ENCODE measurements around the gene ASPHD2. TPM values are rescaled to one million over a fixed set of nuclear protein-coding genes. Genes with fewer than 3 reads are reported as not detected.
A peak's percentile ranks its signal among the peaks of the same experiment; 100 is the strongest.
"Not testable (repeated sequence)": the region's sequence is repeated elsewhere in the genome, so short reads cannot be mapped to it uniquely, and the experiment has no call there.

Gene ASPHD2, protein sequence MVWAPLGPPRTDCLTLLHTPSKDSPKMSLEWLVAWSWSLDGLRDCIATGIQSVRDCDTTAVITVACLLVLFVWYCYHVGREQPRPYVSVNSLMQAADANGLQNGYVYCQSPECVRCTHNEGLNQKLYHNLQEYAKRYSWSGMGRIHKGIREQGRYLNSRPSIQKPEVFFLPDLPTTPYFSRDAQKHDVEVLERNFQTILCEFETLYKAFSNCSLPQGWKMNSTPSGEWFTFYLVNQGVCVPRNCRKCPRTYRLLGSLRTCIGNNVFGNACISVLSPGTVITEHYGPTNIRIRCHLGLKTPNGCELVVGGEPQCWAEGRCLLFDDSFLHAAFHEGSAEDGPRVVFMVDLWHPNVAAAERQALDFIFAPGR
- polyA plus RNA-seq (2013, experiment 1 of 2; ENCODE audit: insufficient read length) = 4.1 TPM
- 5.1 TPM for polyA plus RNA-seq (2013, experiment 2 of 2; ENCODE audit: insufficient read length)

DNA sequence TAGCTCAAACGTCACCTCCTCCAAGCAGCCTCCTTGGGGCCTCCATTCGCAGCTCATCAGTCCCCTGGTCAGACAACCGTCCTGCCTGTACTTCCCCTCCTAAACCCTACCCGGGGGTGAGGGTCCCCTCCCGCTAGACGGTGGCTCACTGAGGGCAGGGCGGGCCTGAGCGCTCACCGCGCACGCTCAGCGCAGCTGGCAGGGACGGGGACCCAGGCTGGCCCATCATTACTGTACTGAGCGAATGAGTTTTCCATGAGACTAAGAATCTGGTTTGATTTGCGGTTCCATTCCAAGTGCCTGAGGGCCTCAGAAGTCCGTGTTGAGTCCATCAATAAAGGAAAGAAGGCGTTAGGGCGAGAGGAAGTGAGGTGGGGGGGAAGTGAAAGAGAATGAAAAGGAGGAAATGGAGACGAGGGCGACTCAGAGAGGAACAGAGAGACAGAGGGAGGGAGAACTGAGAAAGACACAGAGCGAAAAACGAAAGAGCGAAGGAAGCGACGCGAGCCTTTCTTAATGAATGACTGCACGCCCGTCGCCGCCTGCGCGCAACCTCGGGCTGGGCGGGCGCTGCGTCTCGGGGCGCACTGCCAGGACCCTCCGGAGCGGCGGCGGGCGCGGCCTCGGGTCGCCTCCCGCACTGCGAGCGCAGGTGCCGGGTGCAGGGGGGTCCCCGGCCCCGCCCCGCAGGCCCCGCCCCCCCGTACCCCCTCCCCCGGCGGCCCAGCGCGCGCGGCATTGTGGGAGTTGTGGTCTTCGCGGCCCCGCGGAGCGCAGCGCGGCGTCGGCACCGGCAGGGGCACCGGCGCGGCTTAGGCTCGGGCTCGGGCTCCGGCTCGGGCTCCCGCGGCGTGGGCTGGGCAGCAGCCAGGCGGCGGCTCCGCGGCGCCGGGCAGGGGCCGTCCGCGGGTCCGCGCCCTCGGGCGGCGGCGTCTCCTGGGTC lies at the start of gene ASPHD2:
Gene ASPHD2 (plus strand): TSS at position 746 of the 943 bp plus-strand sequence. CDS start 4,356 bp downstream, outside the sequence.
- peak; percentile 68 for DNase-seq

DNA sequence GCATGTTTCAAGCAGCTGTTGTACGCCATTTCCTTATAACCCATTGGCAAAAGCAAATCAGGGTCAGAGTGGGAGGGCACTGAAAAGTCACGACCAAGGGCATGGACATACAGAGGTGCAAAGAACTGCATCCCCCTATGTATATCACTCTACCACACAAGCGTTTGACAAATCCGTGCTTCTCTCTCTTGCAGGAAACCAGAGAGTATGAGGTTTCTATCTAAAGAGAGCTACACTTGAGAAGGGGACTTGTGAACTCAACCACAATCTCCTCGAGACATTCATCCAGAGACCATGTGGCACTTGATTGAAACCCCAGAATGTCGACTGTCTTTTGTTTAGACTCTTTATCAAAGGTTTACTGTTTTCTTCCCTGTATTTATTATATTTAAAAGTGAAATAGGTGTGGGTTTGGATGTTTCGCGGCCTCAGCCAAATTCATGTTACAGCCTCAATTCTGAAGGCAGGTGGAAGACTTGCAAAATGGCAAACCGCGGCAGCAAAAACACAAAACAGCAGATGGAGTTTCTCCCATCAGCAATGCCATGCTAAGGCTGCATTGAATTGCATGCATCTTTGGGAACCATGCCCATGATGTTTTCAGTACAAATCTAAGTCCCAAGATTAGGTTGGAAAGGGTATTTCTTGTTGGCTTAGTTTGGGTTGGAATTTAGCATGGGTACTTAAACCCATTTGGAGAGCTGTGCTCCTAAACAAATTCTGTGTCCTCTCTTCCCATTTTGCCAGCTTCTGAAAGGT lies 48.8 kb upstream of the ASPHD2 start:
- no peak for DNase-seq

DNA sequence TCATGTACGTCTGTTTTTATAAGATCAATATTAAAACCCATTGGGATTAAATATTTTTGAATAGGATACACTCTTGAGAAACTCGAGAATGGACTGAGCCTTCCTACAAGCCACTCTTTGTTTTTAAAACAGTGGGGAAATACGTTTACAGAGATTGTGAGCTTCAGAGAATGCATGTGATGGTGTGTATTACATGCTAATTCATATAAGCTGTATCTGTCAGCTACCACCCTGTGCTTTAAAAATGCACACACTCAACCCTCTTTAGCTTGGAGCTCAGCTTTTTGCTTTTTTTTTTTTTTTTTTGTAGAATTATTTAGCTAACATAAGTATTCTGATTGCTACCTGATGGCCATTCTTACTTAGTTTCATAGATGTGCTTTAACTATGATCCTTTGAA lies 46.3 kb upstream of the ASPHD2 start:
- DNase-seq = no peak

DNA sequence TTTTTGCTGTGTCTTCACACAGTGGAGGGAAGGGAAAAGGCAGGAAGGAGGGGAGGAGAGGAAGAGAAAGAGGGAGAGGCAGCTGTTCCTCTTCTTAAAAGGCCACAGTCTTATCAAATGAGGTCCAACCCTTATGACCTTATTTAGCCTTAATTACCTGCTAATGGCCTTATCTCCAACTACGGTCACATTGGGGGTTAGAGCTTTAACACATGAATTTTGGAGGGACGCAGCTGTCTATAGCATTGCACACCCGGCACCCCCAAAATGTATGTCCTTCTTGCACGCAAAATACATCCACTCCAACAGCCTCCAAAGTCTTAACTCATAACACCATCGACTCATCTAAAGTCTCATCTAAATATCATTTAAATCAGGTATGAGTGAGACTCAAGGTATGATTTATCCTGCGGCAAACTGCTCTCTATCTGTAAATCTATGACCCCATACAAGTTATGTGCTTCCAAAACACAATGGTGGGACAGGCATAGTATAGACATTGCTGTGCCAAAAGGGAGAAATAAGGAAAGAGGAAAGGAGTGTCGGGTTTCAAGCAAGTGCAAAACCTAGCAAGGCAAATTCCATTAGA lies 45.0 kb upstream of the ASPHD2 start:
- no peak for DNase-seq

- DNase-seq = no peak
Measured at GRCh38 chr22:26385164-26385563, 43.9 kb upstream of the ASPHD2 start.

- DNase-seq = no peak
Measured at GRCh38 chr22:26389125-26389524, 39.9 kb upstream of the ASPHD2 start.

DNA sequence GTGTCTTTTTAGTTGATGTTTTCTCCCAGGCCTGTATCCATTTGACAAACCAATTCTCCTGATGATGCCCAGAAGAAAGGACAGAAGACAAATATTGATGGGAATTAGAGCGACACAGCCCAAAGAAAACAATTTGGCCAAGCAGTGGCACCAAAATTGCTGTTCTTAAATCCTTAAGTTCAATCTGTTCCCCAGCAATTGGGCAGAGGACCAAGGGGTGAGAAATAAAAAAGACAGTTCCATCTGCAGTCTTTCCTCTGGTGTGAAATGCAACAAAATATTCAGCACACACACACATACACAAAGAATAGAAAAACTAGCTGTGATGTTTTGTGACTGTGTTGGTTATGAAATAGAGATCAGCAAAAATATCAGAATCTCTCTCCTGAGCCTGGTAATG lies 38.0 kb upstream of the ASPHD2 start:
- no peak for DNase-seq

DNA sequence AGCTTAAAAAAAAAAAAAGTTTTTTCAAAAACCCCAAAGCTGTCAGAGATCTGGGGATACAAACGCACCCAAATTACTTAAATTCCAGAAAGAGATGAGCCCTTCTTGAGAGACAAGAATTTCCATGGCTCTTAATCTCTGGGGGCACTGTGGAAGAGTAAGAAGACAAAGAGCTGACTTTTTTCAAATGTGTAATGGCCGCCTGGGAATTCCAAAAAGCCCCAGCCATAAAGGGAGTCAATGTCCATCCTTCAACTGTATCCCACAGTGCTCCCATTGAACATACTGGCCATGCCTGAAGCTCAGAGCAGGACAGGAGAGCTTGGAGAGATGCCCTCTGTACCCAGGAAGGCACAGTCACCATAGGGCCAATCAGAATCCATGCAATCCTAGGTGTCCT lies 37.4 kb upstream of the ASPHD2 start:
- DNase-seq = no peak

DNA sequence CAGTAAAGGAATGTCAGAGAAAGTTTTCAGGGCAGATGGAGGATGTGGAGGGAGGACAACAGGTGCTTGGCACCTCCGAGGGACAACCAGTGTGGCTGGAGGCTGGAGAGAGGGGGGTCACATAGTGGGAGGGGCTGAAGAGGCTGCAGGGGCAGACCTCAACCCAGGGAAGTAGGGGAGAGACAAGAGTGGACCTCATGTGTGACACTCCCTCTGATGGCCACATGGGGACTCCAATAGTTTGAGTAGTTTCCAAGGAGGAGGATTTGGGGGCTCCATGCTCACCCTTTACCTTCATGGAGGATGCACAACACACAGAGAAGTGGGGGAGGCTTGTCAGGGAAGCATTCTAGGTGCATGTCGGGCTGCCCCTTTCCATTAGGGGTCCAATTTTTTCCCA lies 35.1 kb upstream of the ASPHD2 start:
- DNase-seq = no peak

DNA sequence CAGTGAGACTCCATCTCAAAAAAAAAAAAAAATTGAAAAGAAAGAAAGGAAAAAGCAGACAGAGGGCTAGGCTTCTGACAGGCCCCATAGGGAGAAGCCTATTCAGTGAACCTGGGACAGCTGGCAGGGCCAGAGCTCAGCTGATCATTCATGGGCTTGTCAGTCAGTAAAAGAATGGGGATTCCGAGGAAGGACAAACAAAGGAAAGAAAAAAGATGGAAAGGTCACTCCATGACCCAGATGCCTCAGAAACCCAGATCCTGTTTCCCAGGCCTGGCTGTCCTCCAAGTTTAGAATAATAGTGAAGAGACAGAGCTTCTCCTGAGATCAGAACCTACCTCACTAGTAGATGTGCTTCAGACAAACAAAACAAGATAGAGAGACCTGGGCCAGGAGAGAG lies 34.3 kb upstream of the ASPHD2 start:
- no peak for DNase-seq

DNA sequence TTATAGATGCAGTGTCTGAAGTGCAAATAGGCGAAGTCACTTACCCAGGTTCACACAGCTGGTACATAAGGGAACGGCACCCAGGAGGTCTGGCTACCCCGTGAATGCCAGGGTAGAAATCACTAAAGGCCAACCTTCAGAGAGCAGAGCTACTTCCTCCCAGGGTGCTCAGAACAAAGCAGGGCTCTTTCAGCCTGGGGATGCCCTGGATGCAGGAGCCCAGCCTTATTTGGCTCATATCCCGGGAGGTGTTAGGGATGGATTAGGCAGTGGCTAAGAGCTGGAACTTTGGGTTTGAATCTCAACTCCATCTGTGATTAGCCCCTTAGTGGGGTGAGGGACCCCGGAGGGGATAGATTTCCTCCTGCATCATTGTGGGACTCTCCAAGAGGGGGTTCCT lies 33.1 kb upstream of the ASPHD2 start:
- DNase-seq = no peak

DNA sequence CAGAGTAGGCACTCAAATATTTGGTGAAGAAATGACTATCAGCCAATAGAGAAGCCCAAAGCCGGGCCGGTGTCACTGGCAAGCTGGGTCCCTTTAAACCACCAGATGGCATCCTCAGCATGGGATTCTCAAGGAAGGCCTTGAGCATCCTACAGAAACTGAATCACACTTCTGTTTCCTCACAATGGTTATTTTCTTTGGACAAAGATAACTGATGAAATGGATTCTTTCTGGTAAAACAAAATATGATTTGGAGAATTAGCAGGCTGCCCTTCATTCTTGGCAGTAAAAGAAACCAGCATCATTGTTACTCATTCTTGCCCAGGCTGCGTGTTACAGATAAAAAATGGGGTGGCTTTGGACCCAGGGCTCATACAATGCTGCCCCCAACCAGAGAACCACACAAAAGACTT lies 30.3 kb upstream of the ASPHD2 start:
- peak; percentile 73 for DNase-seq

GRCh38 chr22:26399289-26399688 lies 29.8 kb upstream of the ASPHD2 start:
- no peak for DNase-seq

DNA sequence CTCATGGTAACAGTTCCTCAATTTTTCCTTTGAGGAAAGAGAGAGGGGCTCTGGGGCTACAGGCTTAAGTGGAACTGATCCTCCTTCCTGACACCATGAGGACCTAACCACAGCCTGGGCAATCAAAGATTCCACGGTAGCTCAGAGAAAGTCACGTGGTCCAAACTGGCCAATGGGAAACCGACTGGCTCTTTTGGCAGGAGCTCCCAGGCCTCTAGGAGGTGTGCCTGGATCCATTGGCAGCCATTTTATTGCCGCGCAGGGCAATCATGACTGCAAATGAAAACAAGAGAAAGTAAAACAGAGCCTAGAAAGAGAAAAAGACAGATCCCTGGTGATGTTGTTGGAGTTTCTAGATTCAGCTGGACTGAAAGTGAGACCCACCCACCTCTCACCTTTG lies 27.3 kb upstream of the ASPHD2 start:
- DNase-seq = no peak

DNA sequence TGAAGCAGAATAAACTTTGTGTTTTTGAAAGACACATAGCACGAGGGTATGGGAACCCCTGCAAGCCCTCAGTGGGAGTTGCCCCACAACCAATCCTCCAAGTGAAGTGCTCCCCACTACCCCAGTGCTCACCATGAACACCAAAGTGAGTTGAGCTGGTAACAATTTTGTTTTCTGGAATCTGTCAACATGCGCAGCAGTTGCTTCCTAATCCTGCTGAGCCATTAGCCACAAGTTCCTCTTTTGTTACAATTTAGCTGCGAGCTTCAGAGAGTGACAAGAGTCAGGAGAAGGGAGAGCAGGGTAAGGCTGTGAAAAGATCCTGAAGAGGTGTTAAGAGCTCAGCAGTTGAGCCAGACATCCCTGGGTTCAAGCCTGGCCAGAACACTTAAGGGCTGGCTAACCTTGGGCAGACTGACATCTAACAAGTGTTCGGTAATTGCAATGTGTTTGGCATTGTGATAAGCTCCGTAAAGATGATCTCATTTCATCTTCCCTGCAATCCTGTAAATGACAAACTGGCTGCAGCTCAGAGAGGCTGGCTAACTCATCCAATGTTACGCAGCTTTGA lies 24.1 kb upstream of the ASPHD2 start:
- no peak for DNase-seq

GRCh38 chr22:26406118-26406517 lies 22.9 kb upstream of the ASPHD2 start:
- DNase-seq = peak; percentile 28

DNA sequence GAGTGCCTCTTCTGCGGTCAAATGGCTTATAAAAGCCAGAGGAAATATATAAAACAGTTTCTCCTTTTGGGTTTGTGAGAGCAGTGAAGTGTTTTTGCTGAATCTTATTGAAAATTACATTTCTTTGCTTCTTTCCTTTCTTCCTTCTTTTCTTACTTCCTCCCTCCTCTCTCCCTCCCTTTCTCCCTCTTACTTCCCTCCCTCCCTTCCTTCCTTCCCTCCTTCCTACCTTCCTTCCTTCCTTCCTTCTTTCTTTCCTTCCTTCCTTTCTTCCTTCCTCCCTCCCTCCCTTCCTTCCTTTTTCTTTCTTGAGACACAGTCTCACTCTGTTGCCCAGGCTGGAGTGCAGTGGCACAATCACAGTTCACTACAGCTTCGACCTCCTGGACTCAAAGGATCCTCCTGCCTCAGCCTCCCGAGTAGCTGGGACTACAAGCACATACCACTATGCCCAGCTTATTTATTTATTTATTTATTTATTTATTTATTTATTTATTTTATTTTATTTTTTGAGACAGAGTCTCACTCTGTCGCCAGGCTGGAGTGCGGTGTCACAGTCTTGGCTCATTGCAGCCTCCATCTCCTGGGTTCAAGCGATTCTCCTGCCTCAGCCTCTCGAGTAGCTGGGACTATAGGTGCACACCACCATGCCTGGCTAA lies 20.4 kb upstream of the ASPHD2 start:
- not testable (repeated sequence) for DNase-seq

DNA sequence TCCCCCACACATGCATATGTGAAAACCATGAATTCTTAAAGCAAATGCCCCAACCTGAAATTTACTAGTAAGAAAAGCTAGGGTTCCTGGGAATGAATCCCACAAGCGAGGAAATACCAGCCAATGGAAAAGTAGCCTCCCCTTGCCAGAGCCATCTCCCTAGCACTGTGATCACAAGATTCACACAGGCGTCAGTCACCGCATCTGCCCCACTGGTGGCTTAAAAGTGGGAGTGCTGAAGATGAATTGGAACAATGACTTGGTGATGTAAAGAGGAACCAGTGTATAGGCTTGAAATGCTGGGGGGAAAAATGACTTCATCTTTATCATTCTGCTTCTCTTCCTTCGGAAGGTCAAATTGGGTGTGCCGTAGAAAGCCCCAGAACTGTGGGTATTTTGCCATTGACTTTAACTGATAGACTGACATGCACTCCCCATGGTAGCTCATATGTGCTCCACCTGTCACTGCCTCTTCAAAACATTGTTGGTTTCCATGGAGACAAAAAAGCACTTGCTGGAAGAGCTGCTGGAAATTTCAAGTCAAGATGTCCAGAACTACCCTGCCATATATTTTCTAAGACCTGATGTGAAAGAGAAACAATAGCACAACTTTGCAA lies 19.2 kb upstream of the ASPHD2 start:
- no peak for DNase-seq

- DNase-seq = no peak
Measured at GRCh38 chr22:26410386-26410785, 18.7 kb upstream of the ASPHD2 start.

- no peak for DNase-seq
Measured at GRCh38 chr22:26414347-26414746, 14.7 kb upstream of the ASPHD2 start.

GRCh38 chr22:26416256-26416655 lies 12.8 kb upstream of the ASPHD2 start:
- no peak for DNase-seq
